Endothelial cell of umbilical vein (primary cell): Measurements from ENCODE around the gene HRH2. TPM values are rescaled to one million over a fixed set of nuclear protein-coding genes. Genes with fewer than 3 reads are reported as not detected.

Source experiments
- BruUV-seq: library from RNA; stranded (reverse); fragments of 400-500 nt; replicated peaks from 2 replicates; lab custom pipeline; 2021; lab: Mats Ljungman, UMichigan
- CTCF ChIA-PET: fragments of 300-600, 350-600 bp; sonication (Branson Sonifier 250); formaldehyde crosslinking; loops from one replicate; lab custom pipeline; 2021; ENCODE audit warnings: antibody characterized with exemption, inconsistent platforms; lab: Charles Lee
- POLR2A ChIA-PET: fragments of 300-600, 350-600 bp; sonication (Branson Sonifier 250); formaldehyde crosslinking; loops from one replicate; lab custom pipeline; 2021; ENCODE audit warnings: antibody characterized with exemption, inconsistent platforms; lab: Charles Lee
- DNase-seq: peaks from one replicate; pipeline ENCODE4 v3.0.0-alpha.2; 2011; ENCODE audit warnings: low read depth, low spot score
- FAIRE-seq: peaks from 2 replicates; lab custom pipeline; 2011; peaks lifted over from hg19 to GRCh38; lab: Jason Lieb, UNC
- H2AFZ ChIP-seq: 2 replicates; pipeline ENCODE4 v1.6.0; 2012; ENCODE audit warnings: low read depth, low read length, control low read depth, inconsistent platforms
- H3K27ac ChIP-seq: 2 replicates; pipeline ENCODE4 v1.5.1; 2011; ENCODE audit warnings: low read depth, mild to moderate bottlenecking, control low read depth, low read length, moderate library complexity; ENCODE audit not compliant: insufficient read depth
- H3K27me3 ChIP-seq, 2 experiments: 2 replicates each; pipeline versions ENCODE4 v1.6.0 to v1.6.1; 2011; ENCODE audit warnings: low read length in 2 of 2, mixed read lengths in 1 of 2; ENCODE audit not compliant: control insufficient read depth in 2 of 2, insufficient read depth in 2 of 2
- H3K36me3 ChIP-seq, 2 experiments: 2 replicates in 1 of 2; 3 replicates in 1 of 2; pipeline ENCODE4 v1.5.1; 2011; ENCODE audit warnings: low read length in 2 of 2, mild to moderate bottlenecking in 1 of 2, moderate library complexity in 1 of 2; ENCODE audit not compliant: control insufficient read depth in 2 of 2, insufficient read depth in 2 of 2; ENCODE audit errors: extremely low read depth in 1 of 2
- H3K4me1 ChIP-seq: 3 replicates; pipeline ENCODE4 v1.5.1; 2011; ENCODE audit warnings: mild to moderate bottlenecking, low read length; ENCODE audit not compliant: control insufficient read depth, insufficient read depth; ENCODE audit errors: extremely low read depth
- H3K4me2 ChIP-seq: 2 replicates; pipeline ENCODE4 v1.6.1; 2011; ENCODE audit warnings: low read length, control low read depth, mixed read lengths; ENCODE audit not compliant: insufficient read depth
- H3K4me3 ChIP-seq, 3 experiments: fragments of 200-600 bp in 1 of 3; sonication (generic), shearing (Covaris generic) in 1 of 3; replicated peaks in 1 of 3; 2 replicates each; pipeline ENCODE4 v1.5.1; 2011 to 2016; ENCODE audit warnings: control low read depth in 3 of 3, low read length in 3 of 3, mild to moderate bottlenecking in 2 of 3, inconsistent platforms in 1 of 3, low read depth in 1 of 3, moderate library complexity in 1 of 3; ENCODE audit not compliant: insufficient read depth in 1 of 3
- H3K79me2 ChIP-seq: 2 replicates; pipeline ENCODE4 v1.6.0; 2012; ENCODE audit warnings: low read length, inconsistent platforms; ENCODE audit not compliant: control insufficient read depth, insufficient read depth
- H3K9ac ChIP-seq: replicated peaks from 2 replicates; pipeline ENCODE3; 2011; ENCODE audit warnings: low read length, control low read depth; ENCODE audit not compliant: insufficient read depth; ENCODE audit errors: extremely low read depth
- H3K9me1 ChIP-seq: replicated peaks from 3 replicates; pipeline ENCODE4 v1.6.0; 2011; ENCODE audit warnings: mild to moderate bottlenecking, low read length; ENCODE audit not compliant: control insufficient read depth, insufficient read depth; ENCODE audit errors: extremely low read depth
- H3K9me3 ChIP-seq: replicated peaks from 2 replicates; pipeline ENCODE4 v1.5.1; 2012; ENCODE audit warnings: low read length, inconsistent platforms; ENCODE audit not compliant: control insufficient read depth, insufficient read depth
- H4K20me1 ChIP-seq: replicated peaks from 2 replicates; pipeline ENCODE3; 2011; ENCODE audit warnings: mild to moderate bottlenecking, low read length; ENCODE audit not compliant: control insufficient read depth, insufficient read depth; ENCODE audit errors: extremely low read depth
- CTCF ChIP-seq, 2 donors: IDR thresholded peaks; 1 replicate in 1 of 2; 2 replicates in 1 of 2; pipeline ENCODE4 v1.5.1; 2011; ENCODE audit warnings: low read length in 2 of 2, mild to moderate bottlenecking in 2 of 2, moderate library complexity in 2 of 2, control low read depth in 1 of 2, inconsistent platforms in 1 of 2, low read depth in 1 of 2; ENCODE audit not compliant: insufficient read depth in 1 of 2; ENCODE audit errors: extremely low read depth in 1 of 2
- EZH2 ChIP-seq: IDR thresholded peaks from 2 replicates; pipeline ENCODE4 v1.6.1; 2012; ENCODE audit warnings: borderline replicate concordance, low read depth, mild to moderate bottlenecking, moderate library complexity, low read length, inconsistent platforms; ENCODE audit not compliant: severe bottlenecking
- FOS ChIP-seq: IDR thresholded peaks from 2 replicates; pipeline ENCODE4 v1.6.1; 2011; ENCODE audit warnings: mild to moderate bottlenecking, low read length, moderate library complexity, borderline replicate concordance; ENCODE audit not compliant: insufficient read depth
- GATA2 ChIP-seq: IDR thresholded peaks from 2 replicates; pipeline ENCODE4 v1.7.0; 2011; ENCODE audit warnings: low read depth, mild to moderate bottlenecking, moderate library complexity, mixed read lengths, low read length; ENCODE audit not compliant: insufficient read length, insufficient read depth
- JUN ChIP-seq: IDR thresholded peaks from 2 replicates; pipeline ENCODE4 v1.6.1; 2011; ENCODE audit warnings: borderline replicate concordance, low read depth; ENCODE audit not compliant: insufficient read length, insufficient read depth
- MAX ChIP-seq: IDR thresholded peaks from 2 replicates; pipeline ENCODE4 v1.6.1; 2011; ENCODE audit not compliant: insufficient read depth, insufficient read length
- MYC ChIP-seq: IDR thresholded peaks from one replicate; pipeline ENCODE4 v1.6.1; 2011; ENCODE audit warnings: mild to moderate bottlenecking, low read depth, low read length
- POLR2A ChIP-seq: IDR thresholded peaks from 2 replicates; pipeline ENCODE4 v1.6.1; 2012; ENCODE audit warnings: low read depth, mild to moderate bottlenecking, control low read depth, low read length
- POLR2AphosphoS5 ChIP-seq: IDR thresholded peaks from 2 replicates; pipeline ENCODE4 v1.6.1; 2012; ENCODE audit warnings: low read depth, mild to moderate bottlenecking, control low read depth, low read length, moderate library complexity; ENCODE audit not compliant: insufficient read depth
- dilution Hi-C: fragments of 300-500 bp; cut with MboI; formaldehyde crosslinking; loops from one replicate; pipeline ENCODE4 v1.15.0; 2019; ENCODE audit warnings: low sequenced_read_pairs; ENCODE audit not compliant: extremely low pct_ligation_motif_present
- intact Hi-C: fragments of 100-400 bp; cut with micrococcal nuclease; formaldehyde crosslinking; loops from one replicate; pipeline ENCODE4 v1.10.0; 2022
- polyA plus RNA-seq, 4 experiments: library from polyadenylated mRNA; depleted of rRNA in 3 of 4; stranded (reverse) in 3 of 4; unstranded in 1 of 4; fragments of >200 nt; gene quantifications; 2 replicates each; pipeline versions ENCODE4 v1.2.1 to v1.2.3, GENCODE V29; 2011 to 2012; ENCODE audit warnings: missing spikeins in 1 of 4
- total RNA-seq: library from RNA; stranded (reverse); gene quantifications from 2 replicates; pipeline ENCODE4 v1.2.3, GENCODE V29; 2021

Gene HRH2
- total and polyA plus RNA-seq, 2 donors (not counting 3 experiments of a cell fraction or from before 2014, with no cell fraction given): not detected

- Histone ChIP-seq H3K9me3 (no peaks in the 10 kb centered on the region), H3K4me2 (no peak overlapping the region), H3K4me1 (no peaks in the 10 kb centered on the region), H3K9ac (no peak overlapping the region), H3K27ac (no peak overlapping the region), H3K4me3 (no peak overlapping the region), H3K27me3 (no peaks in the 10 kb centered on the region), H3K79me2 (no peaks in the 10 kb centered on the region), H2AFZ (no peak overlapping the region), H4K20me1 (no peaks in the 10 kb centered on the region), H3K36me3 (no peaks in the 10 kb centered on the region), H3K9me1 (no peaks in the 10 kb centered on the region)
- DNase-seq (no peak), FAIRE-seq (no peak)
- no TSS peak for BruUV-seq
- dilution Hi-C loops (no loop called here), intact Hi-C loops (no loop called here)
- ChIA-PET POLR2A (no interaction called here), CTCF (no interaction called here)
- no peak for TF ChIP-seq POLR2A
- TF ChIP-seq MYC: no peak
- no peak for TF ChIP-seq JUN
- no peak for TF ChIP-seq FOS
- no peak for TF ChIP-seq EZH2
- TF ChIP-seq GATA2: no peak
- TF ChIP-seq CTCF (IDR thresholded peaks at IDR 0.05; ENCODE audit: extremely low read depth in 1 of 2, insufficient read depth in 1 of 2, low read depth in 1 of 2, low read length in 2 of 2): no peak
- TF ChIP-seq POLR2AphosphoS5: no peak
- TF ChIP-seq MAX: no peak
These were observed 74.0 kb downstream of the HRH2 start for GRCh38 chr5:175731756-175732465.
